ENCODE results near the gene VPS33A.
"Not testable (repeated sequence)": the region's sequence is repeated elsewhere in the genome, so short reads cannot be mapped to it uniquely, and the experiment has no call there.

The VPS33A gene

DNA sequence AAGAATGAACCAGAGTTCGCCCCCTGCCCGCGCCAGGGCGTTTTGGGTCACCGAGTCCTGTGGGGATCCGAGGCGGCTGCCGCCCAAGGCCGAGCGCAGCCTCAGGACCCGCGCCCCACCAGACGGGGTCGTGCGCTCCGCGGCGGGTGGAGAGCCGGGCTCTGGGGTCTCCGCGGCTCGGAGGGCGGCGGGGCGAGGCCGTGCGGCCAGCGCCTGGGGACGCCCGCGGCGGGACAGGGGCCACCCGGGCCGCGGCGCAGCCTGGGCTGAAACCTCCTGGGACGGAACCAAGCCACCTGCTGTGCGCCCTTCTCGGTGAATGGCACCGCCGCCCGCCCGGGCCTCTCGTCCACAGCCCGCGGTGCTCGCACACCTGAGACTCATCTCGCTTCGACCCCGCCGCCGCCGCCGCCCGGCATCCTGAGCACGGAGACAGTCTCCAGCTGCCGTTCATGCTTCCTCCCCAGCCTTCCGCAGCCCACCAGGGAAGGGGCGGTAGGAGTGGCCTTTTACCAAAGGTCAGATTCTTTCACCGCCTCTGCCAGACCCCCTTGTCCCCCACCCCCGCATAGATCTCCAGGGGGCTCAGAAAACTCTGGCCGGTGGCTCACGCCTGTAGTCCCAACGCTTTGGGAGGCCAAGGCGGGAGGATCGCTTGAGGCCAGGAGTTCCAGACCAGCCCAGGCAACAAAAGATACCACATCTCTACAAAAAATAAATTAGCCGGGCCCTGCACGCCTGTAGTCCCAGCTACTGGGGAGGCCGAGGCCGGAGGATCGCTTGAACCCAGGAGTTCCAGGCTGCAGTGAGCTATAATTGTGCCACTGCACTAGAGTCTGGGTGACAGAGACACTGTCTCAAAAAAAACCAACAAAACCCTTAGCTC is 61.9 kb downstream of the VPS33A start:
- no peak for DNase-seq (ENCODE audit: low read depth)

DNA sequence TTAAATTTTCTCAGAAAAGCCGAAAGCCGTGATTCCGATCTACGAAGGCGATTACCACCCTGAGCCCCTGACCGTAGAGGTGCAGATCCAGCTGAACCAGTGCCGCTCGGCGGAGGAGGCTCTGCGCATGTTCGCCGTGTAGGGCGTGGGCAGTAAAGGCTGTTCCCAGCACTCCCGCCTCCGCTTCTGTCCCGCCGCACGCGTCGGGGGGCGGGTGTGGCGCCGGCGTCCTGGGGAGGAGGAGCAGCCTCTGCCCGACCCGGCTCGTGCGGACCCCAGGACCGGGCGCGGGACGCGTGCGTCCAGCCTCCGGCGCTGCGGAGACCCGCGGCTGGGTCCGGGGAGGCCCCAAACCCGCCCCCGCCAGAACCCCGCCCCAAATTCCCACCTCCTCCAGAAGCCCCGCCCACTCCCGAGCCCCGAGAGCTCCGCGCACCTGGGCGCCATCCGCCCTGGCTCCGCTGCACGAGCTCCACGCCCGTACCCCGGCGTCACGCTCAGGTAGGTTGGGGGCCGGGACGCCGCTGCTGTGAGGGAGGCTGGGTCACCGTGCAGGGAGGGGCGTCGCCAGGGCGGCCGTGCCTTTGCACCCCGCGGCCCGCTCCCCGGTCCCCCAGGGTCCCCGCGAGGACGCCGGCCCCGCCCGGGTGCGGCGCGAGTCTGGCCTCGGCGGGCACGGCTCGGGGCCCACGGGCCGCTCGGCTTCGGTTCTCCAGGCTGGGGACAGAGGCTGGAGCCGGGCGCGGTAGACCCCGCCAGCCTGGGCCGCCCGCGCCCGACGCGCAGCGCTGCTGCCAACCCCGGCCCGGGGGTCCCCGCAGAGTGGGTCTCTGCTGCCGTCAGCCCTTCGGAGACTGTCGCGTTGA is 62.8 kb downstream of the VPS33A start, which contains the start of gene B3GNT4:
TSS of gene B3GNT4 (plus strand) at position 409 of the 866 bp plus-strand sequence. CDS start 910 bp downstream, outside the sequence.
- no peak for DNase-seq (ENCODE audit: low read depth)

DNA sequence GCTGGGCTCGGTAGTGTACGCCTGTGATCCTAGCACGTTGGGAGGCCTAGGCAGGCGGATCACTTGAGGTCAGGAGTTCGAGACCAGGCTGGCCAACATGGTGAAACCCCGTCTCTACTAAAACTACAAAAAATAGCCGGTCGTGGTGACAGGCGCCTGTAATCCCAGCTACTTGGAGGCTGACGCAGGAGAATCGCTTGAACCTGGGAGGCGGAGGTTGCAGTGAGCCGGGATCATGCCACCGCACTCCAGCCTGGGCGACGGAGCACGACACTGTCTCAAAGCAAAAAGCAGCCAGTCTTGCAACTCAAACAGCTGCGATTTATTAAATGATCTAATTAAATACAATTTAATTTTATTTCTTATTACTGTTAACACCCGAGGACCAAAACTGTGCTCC is 63.5 kb downstream of the VPS33A start:
- not testable (repeated sequence) for DNase-seq (ENCODE audit: low read depth)

DNA sequence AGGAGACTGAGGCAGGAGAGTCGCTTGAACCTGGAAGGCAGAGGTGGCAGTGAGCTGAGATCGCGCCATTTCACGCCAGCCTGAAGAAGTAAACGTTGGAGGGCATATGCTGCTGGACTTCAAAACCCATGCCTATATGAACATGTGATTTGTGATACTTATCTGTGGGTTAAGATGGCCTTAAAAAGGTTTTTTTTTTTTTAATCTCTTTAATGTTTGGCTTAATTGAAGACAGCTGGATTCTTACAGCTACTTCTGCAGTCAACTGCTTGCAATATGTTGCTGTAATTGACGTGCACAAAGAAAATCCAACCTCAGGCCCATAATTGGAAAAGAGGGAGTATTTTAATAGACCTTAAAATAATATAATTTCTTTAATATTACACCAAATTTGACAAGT is 64.3 kb downstream of the VPS33A start:
- no peak for DNase-seq (ENCODE audit: low read depth)

DNA sequence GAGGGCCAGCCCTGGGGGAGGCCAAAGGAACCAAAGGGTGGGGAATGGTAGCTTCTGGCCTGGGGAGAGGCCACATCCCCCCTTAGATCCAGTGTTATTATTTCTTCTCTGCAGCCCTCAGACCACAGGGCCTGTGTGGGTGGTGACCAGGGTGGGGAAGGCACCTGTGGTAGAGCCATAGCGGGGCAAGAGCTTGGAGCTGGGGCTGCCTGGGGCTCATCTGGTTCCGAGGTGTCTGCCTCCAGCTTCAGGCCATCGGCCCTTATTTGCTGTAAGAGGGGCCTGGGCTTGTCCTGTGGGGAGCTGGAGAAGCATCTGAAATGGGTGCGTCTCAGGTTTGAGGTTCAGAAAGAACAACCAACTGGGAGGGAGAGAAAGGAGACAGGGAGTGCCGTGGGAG is 64.9 kb downstream of the VPS33A start:
- no peak for DNase-seq (ENCODE audit: low read depth)

DNA sequence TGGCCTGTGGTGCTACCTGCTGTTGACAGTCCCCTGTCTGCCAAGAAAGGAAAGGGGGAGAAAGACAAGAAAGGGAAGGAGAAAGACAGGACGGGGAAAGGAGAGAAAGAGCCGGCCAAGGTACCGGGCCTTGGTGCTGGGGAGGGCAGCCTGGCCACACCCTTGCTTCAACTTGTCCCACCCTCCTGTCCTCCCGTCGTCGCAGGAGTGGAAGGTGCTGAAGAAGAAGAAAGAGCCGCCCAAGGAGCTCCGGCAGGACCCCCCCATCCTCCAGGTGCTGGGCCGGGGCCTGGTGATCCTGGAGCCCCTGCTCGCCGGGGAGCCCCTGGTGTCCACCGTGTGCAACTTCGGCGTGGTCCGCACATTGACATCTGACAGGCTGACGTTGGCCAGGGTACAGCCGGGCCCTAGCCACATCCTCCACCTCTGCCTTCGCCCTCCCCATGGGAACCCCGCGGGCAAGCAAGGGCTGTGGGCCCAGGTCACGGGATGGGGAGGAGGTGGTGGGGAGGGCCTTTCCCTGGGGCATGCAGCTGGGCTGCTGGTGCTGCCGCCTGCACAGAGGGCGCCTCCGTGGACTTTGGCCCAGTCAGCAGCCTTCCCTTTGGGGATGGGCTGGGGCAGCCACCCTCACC is 65.6 kb downstream of the VPS33A start:
- no peak for DNase-seq (ENCODE audit: low read depth)

DNA sequence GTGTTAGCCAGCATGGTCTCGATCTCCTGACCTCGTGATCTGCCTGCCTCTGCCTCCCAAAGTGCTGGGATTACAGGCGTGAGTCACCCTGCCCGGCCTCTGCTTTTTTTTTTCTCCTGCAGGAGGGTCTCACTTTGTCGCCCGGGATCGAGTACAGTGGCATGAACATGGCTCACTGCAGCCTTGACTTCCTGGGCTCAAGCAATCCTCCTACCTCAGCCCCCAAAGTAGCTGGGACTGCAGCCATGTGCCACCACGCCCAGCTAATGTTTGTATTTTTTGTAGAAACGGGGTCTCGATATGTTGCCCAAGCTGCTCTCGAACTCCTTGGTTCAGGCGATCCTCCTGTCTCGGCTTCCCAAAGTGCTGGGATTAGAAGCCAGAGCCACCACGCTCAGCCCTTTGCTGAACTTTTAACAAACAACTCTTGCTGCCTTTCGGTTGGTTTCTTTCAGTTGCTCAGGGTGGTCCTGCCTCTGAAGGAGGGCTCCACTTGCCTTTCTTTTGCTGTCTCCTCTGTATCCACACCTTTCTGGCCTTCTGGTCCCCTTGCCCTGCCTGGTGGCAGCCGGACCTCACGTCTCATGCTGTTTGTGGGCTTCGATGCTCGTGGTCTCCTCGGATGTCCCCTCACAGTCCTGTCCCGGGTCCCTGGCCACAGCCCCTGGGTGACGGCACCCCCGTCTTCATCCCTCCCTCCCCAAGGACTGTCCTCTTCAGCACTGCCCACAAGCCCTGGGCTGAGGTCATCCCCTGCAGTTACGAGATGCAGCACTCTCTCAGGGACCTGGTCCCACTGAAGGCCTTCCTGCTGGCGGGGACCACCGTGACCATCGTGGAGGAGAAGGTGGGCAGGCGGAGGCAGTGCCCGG is 66.6 kb downstream of the VPS33A start:
- DNase-seq (ENCODE audit: low read depth), result no peak

DNA sequence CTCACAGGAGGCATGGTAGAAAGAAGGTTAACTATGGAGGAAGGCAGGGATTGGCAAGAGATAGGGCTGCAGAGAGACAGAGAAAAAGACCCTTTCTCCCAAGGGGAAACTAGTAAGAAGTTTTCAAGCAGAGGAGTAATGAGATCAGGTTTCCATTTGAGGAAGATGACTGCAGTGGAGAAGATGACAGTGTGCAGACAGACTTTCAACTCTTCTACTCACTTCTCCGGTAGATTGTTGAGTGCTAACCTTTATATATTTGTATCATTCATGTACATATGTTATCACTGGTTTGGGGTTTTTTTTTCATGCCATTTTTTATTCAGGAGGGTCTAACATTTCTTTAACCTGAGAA is 68.7 kb downstream of the VPS33A start:
- no peak for DNase-seq (ENCODE audit: low read depth)

DNA sequence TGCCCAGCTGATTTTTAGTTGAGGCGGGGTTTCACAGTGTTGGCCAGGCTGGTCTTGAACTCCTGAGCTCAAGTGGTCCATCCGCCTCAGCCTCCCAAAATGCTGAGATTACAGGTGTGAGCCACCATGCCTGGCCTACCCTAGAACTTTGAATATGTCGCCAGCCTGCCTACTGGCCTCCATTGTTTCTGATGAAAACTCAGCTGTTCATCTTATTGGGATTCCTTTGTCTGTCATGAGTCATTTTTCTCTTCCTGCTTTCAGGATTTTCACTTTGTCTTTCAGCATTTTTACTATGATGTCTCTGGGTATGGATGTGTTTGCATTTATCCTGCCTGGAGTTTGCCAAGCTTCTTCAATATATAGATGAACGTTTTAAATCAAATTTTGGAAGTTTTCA is 70.9 kb downstream of the VPS33A start:
- no peak for DNase-seq (ENCODE audit: low read depth)

DNA sequence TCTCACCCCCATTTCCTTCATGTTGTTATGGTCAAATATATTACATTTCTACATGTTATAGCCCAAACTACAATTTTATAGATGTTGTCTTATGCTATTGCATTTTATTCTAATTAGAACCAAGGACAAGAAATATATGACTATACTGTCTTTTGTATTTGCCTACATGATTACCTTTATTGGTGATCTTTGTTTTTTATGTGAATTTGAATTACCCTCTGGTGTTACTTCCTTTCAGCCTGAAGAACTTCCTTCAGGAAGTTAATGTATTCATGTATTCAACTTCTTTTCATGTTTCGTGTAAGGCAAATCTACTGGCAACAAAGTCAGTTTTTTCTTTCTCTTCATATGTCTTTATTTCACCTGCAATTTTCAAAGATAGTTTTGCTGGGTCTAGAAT is 71.5 kb downstream of the VPS33A start:
- DNase-seq (ENCODE audit: low read depth), result no peak

DNA sequence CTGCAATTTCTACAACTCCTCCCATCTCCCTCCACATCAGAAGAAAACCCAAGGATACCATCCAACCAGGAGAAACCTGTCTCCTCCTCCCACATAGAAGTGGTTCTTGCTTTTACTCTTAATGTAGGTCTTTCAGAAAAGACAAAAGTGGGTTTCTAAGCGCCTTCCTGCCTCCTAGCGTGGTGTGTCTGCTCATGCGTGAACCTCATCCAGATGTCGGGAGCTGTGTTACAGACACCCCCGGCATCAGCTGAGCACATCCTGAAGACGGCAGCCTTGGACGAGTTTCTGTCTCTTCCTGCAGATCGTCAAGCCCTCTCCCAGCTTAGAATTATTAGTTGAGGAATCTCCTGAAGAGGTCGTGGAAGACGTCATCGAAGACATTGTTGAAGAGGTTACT is 73.9 kb downstream of the VPS33A start:
- DNase-seq (ENCODE audit: low read depth), result no peak

DNA sequence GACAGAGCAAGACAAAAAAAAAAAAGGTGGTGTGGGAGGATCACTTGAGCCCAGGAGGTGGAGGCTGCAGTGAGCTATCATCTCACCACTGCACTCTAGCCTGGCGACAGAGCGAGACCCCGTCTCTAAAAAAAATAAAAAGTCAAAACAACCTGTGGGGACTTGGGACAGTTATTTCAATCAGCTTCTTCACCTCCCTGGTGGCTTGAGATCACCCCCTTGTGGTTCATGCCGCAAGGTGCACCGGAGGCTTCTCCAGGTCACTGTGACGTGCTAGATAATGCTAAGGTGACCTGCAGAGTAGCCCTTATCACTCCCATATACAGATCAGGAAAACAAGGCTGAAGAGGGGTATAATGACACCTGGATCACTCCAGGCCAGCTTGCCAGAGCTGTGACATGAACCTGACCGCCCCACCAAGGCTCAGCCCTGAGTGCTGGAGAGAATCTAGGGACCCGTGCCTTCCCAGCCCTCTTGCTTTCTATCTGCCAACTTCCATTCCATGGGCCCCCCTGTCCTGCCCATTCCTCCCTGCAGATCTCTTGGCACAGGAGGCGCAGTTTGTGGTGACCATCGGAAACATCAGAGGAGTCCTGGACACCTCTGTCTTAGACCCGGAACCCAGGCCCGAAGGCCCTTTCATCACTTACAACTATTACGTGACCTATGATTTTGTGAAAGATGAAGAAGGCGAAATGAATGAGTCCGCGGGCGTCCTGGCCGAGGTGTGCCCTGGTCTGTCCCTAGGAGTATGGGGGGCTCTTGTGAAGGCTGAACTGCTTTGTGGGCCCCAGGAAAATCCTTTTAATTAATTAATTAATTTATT is 75.2 kb downstream of the VPS33A start:
- no peak for DNase-seq (ENCODE audit: low read depth)

DNA sequence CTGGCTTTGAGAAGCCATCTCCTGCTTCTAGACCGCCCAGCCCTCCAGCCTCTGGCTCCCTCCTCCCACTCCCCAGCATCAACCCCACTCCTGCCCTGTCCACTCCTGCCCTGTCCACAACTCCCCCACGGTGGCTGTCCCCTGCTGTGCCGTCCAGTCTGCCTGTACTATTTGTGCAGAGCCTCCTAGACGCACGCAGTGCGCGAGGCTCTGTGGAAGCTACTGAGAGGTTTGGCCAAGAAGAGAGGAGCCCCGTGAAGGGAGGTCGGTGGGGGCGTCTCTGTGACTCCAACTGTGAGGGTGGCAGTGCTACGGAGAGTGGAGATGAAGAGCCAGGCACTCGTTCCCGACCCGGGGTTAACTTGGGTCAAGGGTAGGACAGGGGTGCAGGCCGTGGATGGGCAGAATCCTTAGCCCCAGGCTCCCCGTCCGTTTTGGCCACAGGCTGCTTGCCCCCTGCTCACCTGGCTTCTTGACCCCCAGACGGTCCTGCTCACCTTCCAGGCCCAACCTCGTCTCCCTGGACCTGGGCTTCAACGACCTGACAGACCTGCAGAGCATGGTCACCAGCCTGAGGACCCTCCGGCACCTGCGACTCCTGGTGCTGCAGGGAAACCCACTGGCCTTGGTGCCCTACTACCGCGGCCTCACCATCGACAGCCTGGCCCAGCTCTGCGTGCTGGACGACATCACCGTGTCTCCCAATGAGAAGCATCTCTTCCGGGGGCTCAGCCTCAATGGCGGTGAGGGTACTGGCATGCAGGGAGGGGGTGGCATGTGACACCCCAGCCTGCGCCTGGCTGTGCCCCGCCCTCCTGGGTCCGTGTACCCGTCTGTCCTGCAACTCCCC is 76.4 kb downstream of the VPS33A start:
- DNase-seq (ENCODE audit: low read depth), result no peak

DNA sequence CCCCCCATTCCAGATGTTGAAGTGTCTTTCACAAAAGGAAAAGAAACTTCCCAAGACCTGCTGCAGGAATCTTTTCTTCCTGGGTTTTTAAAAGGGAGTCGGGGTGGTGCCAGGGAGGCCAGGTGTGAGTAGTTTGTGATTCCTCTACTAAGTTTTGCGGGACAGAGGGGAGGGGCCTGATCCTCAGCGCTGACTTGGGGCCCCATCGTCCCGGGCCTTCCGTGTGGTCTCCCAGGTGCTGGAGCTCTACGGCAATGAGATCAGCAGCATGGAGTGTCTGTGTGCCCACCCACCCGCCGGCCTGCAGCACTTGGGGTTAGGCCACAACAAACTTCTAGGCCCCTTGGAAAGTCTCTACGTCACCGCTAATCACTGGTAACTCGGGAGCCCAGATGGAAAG is 78.8 kb downstream of the VPS33A start:
- no peak for DNase-seq (ENCODE audit: low read depth)

DNA sequence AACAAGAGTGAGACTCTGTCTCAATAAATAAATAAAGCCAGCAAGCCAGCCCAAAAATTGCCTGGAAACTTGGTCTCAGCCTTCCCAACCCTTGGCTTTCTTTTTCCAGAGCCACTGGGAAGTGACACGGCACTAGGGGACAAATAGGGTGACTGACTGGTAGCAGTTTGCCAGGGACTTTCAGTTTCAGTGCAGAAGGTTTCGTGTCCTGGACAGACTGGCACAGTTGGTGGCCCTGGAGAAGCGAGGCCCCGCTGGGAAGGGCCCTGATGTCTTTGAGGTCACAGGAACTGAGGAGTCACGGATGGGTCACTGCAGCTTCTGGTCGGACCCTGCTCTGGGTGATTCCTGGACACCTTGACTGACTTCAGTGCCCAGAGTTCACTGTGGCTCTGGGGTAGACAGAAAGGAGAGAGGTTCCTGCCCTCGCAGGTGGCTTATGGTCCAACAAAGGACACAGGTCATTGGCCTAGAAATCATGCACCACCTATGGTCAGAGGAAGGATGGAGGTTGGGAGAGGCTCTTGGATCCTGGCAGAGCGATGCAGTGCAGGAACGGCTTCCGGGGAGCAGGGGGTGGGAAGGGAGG is 80.7 kb downstream of the VPS33A start:
- no peak for DNase-seq (ENCODE audit: low read depth)

DNA sequence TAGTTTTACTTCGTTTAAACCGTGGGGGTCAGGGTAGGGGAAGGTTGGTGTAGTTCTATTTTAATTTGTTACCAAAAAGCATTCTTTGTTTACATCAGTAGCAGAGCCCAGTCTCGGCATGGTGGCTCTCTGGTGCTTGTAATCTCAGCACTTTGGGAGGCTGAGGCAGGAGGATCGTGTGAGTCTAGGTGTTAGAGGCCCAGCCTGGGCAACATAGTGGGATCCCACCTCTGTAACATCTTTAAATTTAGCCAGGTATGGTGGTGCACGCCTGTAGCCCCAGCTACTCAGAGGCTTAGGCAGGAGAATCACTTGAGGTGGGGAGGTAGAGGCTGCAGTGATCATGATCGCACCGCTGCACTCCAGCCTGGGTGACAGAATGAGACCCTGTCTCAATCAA is 81.2 kb downstream of the VPS33A start:
- no peak for DNase-seq (ENCODE audit: low read depth)

DNA sequence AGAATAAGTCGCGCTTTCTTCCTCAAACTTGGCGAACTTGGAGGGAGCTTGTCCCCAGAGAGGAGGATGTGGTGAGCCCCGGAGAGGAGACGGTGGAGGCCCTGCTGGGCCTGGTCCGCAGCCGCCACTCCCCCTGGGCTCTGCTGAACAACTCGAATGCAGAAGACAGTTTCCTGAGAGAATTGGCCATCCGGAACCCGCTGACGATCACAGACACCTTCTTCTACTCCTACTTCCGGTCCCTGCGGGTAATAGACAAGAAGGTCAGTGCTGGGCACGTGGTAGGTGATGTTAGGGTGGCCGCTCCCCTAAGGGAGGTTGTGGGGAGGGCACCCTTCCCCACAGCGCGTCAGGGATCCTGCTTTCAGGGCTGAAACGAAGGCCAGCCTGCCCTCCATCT is 81.8 kb downstream of the VPS33A start:
- DNase-seq (ENCODE audit: low read depth), result no peak

DNA sequence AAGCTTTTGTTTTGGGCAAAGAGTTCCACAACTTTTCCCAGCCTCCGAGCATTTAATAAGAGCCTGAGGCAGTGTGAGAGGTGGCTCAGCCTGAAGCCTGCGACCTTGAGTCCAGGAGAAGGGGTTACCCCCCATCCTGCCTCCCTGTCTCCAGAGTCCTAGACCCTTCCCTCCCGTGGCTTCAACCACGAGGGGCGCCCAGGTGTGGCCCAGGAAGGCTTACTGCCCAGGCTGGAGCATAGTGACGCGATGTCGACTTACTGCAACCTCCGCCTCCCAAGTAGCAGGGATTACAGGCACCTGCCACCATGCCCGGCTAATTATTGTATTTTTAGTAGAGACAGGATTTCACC is 82.7 kb downstream of the VPS33A start:
- DNase-seq (ENCODE audit: low read depth), result no peak

DNA sequence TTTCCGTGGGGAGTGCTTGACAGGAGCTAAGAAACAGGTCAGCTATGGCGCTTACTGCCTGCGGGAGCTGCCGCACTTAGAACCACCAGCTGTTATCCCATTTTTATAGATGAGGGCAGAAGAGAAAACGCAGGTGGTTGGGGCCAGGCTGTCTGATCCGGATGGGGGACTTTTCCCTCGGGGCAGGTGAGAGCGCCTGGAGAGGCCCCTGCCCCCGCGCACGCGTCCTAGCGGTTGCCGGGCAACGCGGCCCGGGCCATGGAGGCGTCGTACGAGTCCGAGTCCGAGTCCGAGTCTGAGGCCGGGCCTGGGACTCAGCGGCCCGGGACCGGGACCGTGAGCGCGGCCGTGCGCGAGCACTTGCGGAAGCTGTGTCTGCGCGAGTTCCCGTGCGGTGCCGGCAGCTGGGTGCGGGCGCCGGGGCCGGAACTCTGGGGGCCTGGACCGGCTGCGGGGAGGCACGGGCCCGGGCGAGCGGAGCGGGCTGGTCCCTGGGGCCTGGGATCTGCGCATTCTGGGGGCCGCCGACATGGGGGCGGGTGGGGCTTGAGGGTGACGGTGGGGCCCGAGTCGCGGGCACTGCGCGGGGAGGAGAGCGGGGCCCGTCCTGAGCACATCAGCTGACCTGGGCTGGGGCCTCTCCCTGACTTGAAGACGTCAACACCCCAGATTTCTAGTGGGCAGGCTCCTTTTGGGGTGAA is 83.3 kb downstream of the VPS33A start, which contains the start of gene LRRC43:
TSS of gene LRRC43 (plus strand) at position 237 of the 701 bp plus-strand sequence. CDS start at position 259, 22 bp downstream.
- DNase-seq (ENCODE audit: low read depth), result no peak
